GM23338 (cell line): Measurements from ENCODE around the gene PLPPR2. TPM values are rescaled to one million over a fixed set of nuclear protein-coding genes. Genes with fewer than 3 reads are reported as not detected.
"Not testable (repeated sequence)": the region's sequence is repeated elsewhere in the genome, so short reads cannot be mapped to it uniquely, and the experiment has no call there.

Experiments used
- ATAC-seq: fragments of 200-7000 bp; cut with Tn5 transposase; 3 replicates; pipeline ENCODE4 v1.9.1; 2020
- DNase-seq: peaks from one replicate; pipeline ENCODE4 v3.0.0-alpha.2; 2015; ENCODE audit warnings: low spot score
- H2AFZ ChIP-seq: fragments of 200-600 bp; sonication (generic); 2 replicates; pipeline ENCODE4 v1.8.0; 2016; ENCODE audit warnings: antibody characterized with exemption, mild to moderate bottlenecking, moderate library complexity
- H3F3A ChIP-seq: fragments of 200-600 bp; sonication (generic); replicated peaks from 2 replicates; pipeline ENCODE4 v1.8.0; 2017; ENCODE audit warnings: antibody characterized with exemption, mixed run types, low read depth
- H3K27ac ChIP-seq: fragments of 200-600 bp; sonication (generic); 2 replicates; pipeline ENCODE4 v1.6.1; 2016; ENCODE audit warnings: low read depth
- H3K27me3 ChIP-seq: fragments of 200-600 bp; sonication (generic); 2 replicates; pipeline ENCODE4 v1.8.0; 2016; ENCODE audit warnings: mild to moderate bottlenecking, mixed run types, moderate library complexity; ENCODE audit not compliant: insufficient read depth
- H3K36me3 ChIP-seq: fragments of 200-600 bp; sonication (generic); 2 replicates; pipeline ENCODE4 v1.8.0; 2016; ENCODE audit warnings: mild to moderate bottlenecking; ENCODE audit not compliant: insufficient read depth
- H3K4me1 ChIP-seq: fragments of 200-600 bp; sonication (generic); 2 replicates; pipeline ENCODE4 v1.8.0; 2016; ENCODE audit warnings: mild to moderate bottlenecking, moderate library complexity; ENCODE audit not compliant: insufficient read depth
- H3K4me2 ChIP-seq: fragments of 200-600 bp; sonication (generic); 2 replicates; pipeline ENCODE4 v1.7.1; 2017; ENCODE audit warnings: mixed run types
- H3K4me3 ChIP-seq: fragments of 200-600 bp; sonication (generic); 2 replicates; pipeline ENCODE4 v1.6.1; 2016; ENCODE audit warnings: mixed run types
- H3K79me2 ChIP-seq: fragments of 200-600 bp; sonication (generic); replicated peaks from 2 replicates; pipeline ENCODE4 v1.8.0; 2017; ENCODE audit warnings: mild to moderate bottlenecking; ENCODE audit not compliant: insufficient read depth
- H3K9me2 ChIP-seq: fragments of 200-600 bp; sonication (generic); 2 replicates; pipeline ENCODE4 v1.8.0; 2017; ENCODE audit not compliant: insufficient read depth
- H4K20me1 ChIP-seq: fragments of 200-600 bp; sonication (generic); replicated peaks from 2 replicates; pipeline ENCODE4 v1.8.0; 2017; ENCODE audit warnings: mild to moderate bottlenecking; ENCODE audit not compliant: insufficient read depth
- H3K27ac Mint-ChIP-seq: 2 replicates; pipeline ENCODE4 v1.8.0; 2020; ENCODE audit warnings: inconsistent platforms, mild to moderate bottlenecking, moderate library complexity, mixed read lengths
- H3K27me3 Mint-ChIP-seq: 3 replicates; pipeline ENCODE4 v1.8.0; 2022; ENCODE audit warnings: low read depth, mild to moderate bottlenecking, moderate library complexity, mixed read lengths, inconsistent platforms; ENCODE audit not compliant: insufficient read depth, poor library complexity
- H3K36me3 Mint-ChIP-seq: 3 replicates; pipeline ENCODE4 v1.8.0; 2021; ENCODE audit warnings: low read depth, mild to moderate bottlenecking, inconsistent platforms, moderate library complexity, mixed read lengths
- H3K4me1 Mint-ChIP-seq: 3 replicates; pipeline ENCODE4 v1.8.0; 2020; ENCODE audit warnings: mild to moderate bottlenecking, inconsistent platforms, mixed read lengths
- H3K4me3 Mint-ChIP-seq: 3 replicates; pipeline ENCODE4 v1.8.0; 2021; ENCODE audit warnings: moderate library complexity, mild to moderate bottlenecking, inconsistent platforms, mixed read lengths
- H3K9me3 Mint-ChIP-seq: 3 replicates; pipeline ENCODE4 v1.8.0; 2020; ENCODE audit warnings: moderate library complexity, mild to moderate bottlenecking, inconsistent platforms, mixed read lengths
- ETS1 ChIP-seq: IDR thresholded peaks from 2 replicates; pipeline ENCODE4 v1.6.1; 2016; ENCODE audit warnings: antibody characterized with exemption
- EZH2 ChIP-seq: fragments of 200-600 bp; sonication (generic); IDR thresholded peaks from one replicate; pipeline ENCODE4 v1.8.0; 2017; ENCODE audit warnings: antibody characterized with exemption, mild to moderate bottlenecking, low read depth; ENCODE audit not compliant: unreplicated experiment
- JUNB ChIP-seq: IDR thresholded peaks from one replicate; pipeline ENCODE4 v1.6.1; 2016; ENCODE audit warnings: antibody characterized with exemption; ENCODE audit not compliant: unreplicated experiment
- NANOG ChIP-seq: IDR thresholded peaks from 2 replicates; pipeline ENCODE4 v1.6.1; 2016; ENCODE audit warnings: antibody characterized with exemption, borderline replicate concordance
- POLR2AphosphoS5 ChIP-seq: IDR thresholded peaks from 2 replicates; pipeline ENCODE4 v1.6.1; 2016; ENCODE audit warnings: antibody characterized with exemption, low read depth
- STAT1 ChIP-seq: IDR thresholded peaks from one replicate; pipeline ENCODE4 v1.6.1; 2016; ENCODE audit warnings: antibody characterized with exemption; ENCODE audit not compliant: unreplicated experiment
- ZNF114 ChIP-seq: fragments of 250-450 bp; sonication (Bioruptor Pico); IDR thresholded peaks from 2 replicates; pipeline ENCODE4 v1.5.0; 2020; ENCODE audit warnings: mild to moderate bottlenecking, moderate library complexity
- ZNF331 ChIP-seq: fragments of 250-450 bp; sonication (Bioruptor Pico); IDR thresholded peaks from 2 replicates; pipeline ENCODE4 v1.5.0; 2020; ENCODE audit warnings: low read depth, mild to moderate bottlenecking, moderate library complexity
- polyA plus RNA-seq: library from polyadenylated mRNA; unstranded; fragments of >200 nt; fragmentation: Nextera tagmentation; extraction: Ambion mirVana; gene quantifications from 2 replicates; pipeline ENCODE4 v1.2.1, GENCODE V29; 2016
- total RNA-seq: library from RNA; depleted of rRNA; stranded (reverse); fragments of >200 nt; shearing (Covaris generic); gene quantifications from 2 replicates; pipeline ENCODE4 v1.2.3, GENCODE V29; 2014
- TF ChIP-seq, protein P1 (sequence below), 2 experiments: fragments of 200-600 bp in 1 of 2; sonication (generic) in 1 of 2; conservative IDR thresholded peaks; 2 replicates each; pipeline versions ENCODE4 v1.5.1 to v1.6.1; 2016 to 2017; ENCODE audit warnings: antibody characterized with exemption in 2 of 2, low read depth in 2 of 2, mild to moderate bottlenecking in 2 of 2, moderate library complexity in 1 of 2

Gene PLPPR2
- total and polyA plus RNA-seq, 2 experiments from 2014 or later = 9.0 to 12.0 TPM

GRCh38 chr19:11377756-11378155, 22.5 kb downstream of the PLPPR2 start:
- DNase-seq (no peak), ATAC-seq (no peak)
- Histone ChIP-seq H2AFZ (no peak overlapping the region), H3K4me1 (peaks cover 14% of the 10 kb centered on the region), H3F3A (peaks cover 22% of the 10 kb centered on the region), H3K4me3 (no peak overlapping the region), H3K36me3 (no peaks in the 10 kb centered on the region), H3K9me2 (no peaks in the 10 kb centered on the region), H3K4me2 (no peak overlapping the region), H3K79me2 (peaks cover 10% of the 10 kb centered on the region; the same call in 1 of the 2 replicates), H4K20me1 (no peaks in the 10 kb centered on the region), H3K27me3 (no peaks in the 10 kb centered on the region), H3K27ac (no peak overlapping the region)
- Mint-ChIP-seq H3K4me1 (peaks cover 26% of the 10 kb centered on the region), H3K36me3 (peaks cover 11% of the 10 kb centered on the region; the same call in 2 of the 3 replicates), H3K4me3 (no peak overlapping the region), H3K9me3 (peaks cover 2% of the 10 kb centered on the region; the same call in 1 of the 3 replicates), H3K27me3 (peaks cover 13% of the 10 kb centered on the region), H3K27ac (no peak overlapping the region)
- no peak for TF ChIP-seq NANOG
- no peak for TF ChIP-seq ZNF331 (CRISPR knock-in tag)
- TF ChIP-seq POLR2AphosphoS5 = no peak
- no peak for TF ChIP-seq ZNF114 (CRISPR knock-in tag)
- TF ChIP-seq JUNB = no peak
- no peak for TF ChIP-seq EZH2
- TF ChIP-seq ETS1 = no peak
- TF ChIP-seq STAT1 = no peak

DNA sequence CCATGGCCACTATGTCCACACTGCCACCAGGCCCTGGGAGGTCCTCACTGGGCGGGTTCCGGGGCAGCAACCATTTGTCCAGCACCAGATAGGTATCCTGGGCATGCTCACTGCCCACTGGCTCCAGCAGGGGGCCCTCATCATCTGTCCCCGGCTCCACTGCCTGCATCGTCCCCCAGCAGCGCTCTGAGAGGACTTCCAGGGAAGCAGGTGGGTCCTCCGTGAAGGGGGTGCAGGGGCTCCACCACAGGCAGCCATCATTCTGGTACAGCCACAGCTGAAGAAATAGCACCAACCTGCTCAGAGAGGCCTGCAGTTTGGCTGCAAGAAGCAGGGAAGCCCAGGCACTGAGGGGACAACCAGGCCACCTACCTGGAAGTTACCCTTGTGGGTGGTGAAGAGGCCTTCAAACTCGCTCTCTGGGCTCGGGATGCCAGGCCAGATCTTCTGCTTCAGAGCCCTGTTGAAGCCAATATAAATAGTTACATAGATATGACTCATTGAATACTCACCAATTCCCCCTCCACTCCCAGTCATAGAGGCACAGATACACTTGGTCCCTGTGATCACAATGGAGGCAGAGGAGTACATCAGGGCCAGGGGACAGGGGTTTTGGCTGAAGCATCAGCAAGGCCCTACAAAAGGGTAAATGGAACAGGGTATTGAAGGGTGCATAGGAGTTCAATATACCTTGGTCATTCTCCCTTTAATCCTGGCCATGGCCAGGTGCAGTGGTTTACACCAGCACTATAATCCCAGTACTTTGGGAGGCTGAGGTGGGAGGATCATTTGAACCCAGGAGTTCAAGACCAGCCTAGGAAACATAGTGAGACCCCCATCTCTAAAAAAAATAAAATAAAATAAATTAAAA, 23.3 kb downstream of the PLPPR2 start:
- H3K27me3 ChIP-seq = no peaks in the 10 kb centered on the region

GRCh38 chr19:11379269-11379845, 24.1 kb downstream of the PLPPR2 start:
- not testable (repeated sequence) for H3K4me3 Mint-ChIP-seq, ATAC-seq, H3K27ac ChIP-seq, H3K9me3 Mint-ChIP-seq, H3K4me3 ChIP-seq, H3K27ac Mint-ChIP-seq, H3K4me2 ChIP-seq, H2AFZ ChIP-seq, H3K9me2 ChIP-seq, H3K27me3 ChIP-seq, H4K20me1 ChIP-seq, H3K36me3 ChIP-seq
- H3K36me3 Mint-ChIP-seq = peaks cover 11% of the 10 kb centered on the region; the same call in 2 of the 3 replicates
- peaks cover 10% of the 10 kb centered on the region for H3K4me1 ChIP-seq
- peaks cover 10% of the 10 kb centered on the region; the same call in 1 of the 2 replicates for H3K79me2 ChIP-seq
- DNase-seq = peak; percentile 17
- H3K27me3 Mint-ChIP-seq = peaks cover 16% of the 10 kb centered on the region
- peaks cover 22% of the 10 kb centered on the region for H3F3A ChIP-seq
- H3K4me1 Mint-ChIP-seq = peaks cover 25% of the 10 kb centered on the region

More for the DNA sequence above, 23.3 kb downstream of the PLPPR2 start:
- TF ChIP-seq, protein P1, sequence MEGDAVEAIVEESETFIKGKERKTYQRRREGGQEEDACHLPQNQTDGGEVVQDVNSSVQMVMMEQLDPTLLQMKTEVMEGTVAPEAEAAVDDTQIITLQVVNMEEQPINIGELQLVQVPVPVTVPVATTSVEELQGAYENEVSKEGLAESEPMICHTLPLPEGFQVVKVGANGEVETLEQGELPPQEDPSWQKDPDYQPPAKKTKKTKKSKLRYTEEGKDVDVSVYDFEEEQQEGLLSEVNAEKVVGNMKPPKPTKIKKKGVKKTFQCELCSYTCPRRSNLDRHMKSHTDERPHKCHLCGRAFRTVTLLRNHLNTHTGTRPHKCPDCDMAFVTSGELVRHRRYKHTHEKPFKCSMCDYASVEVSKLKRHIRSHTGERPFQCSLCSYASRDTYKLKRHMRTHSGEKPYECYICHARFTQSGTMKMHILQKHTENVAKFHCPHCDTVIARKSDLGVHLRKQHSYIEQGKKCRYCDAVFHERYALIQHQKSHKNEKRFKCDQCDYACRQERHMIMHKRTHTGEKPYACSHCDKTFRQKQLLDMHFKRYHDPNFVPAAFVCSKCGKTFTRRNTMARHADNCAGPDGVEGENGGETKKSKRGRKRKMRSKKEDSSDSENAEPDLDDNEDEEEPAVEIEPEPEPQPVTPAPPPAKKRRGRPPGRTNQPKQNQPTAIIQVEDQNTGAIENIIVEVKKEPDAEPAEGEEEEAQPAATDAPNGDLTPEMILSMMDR (conservative IDR thresholded peaks at IDR 0.05; ENCODE audit: low read depth in 2 of 2) = peak; percentile 60 to 78
- no peak for TF ChIP-seq ZNF331 (CRISPR knock-in tag)
- H3K4me2 ChIP-seq = no peak overlapping the region
- Mint-ChIP-seq H3K27me3 (peaks cover 16% of the 10 kb centered on the region), H3K4me1 (peaks cover 24% of the 10 kb centered on the region), H3K9me3 (peaks cover 3% of the 10 kb centered on the region; the same call in 1 of the 3 replicates), H3K36me3 (peaks cover 11% of the 10 kb centered on the region; the same call in 2 of the 3 replicates), H3K27ac (no peak overlapping the region), H3K4me3 (no peak overlapping the region)
- no peak overlapping the region for H3K4me3 ChIP-seq
- H3F3A ChIP-seq = peaks cover 22% of the 10 kb centered on the region
- H3K9me2 ChIP-seq = no peaks in the 10 kb centered on the region
- H3K4me1 ChIP-seq = peaks cover 14% of the 10 kb centered on the region
- DNase-seq (peak; percentile 86), ATAC-seq (no peak)
- H2AFZ ChIP-seq = no peak overlapping the region
- no peaks in the 10 kb centered on the region for H4K20me1 ChIP-seq
- no peak overlapping the region for H3K27ac ChIP-seq
- H3K79me2 ChIP-seq = peaks cover 10% of the 10 kb centered on the region; the same call in 1 of the 2 replicates
- no peaks in the 10 kb centered on the region for H3K36me3 ChIP-seq
